NCI-H1048 (cell line): ENCODE results near the gene CBLN1.

Source experiments
- DNase-seq: peaks from one replicate; lab custom pipeline; 2025; lab: John Stamatoyannopoulos, UW

The CBLN1 gene

GRCh38 chr16:49281480-49281842 lies at the start of gene CBLN1:
Gene CBLN1, minus strand, starts transcription at chr16:49281838. Its CDS starts 373 bp downstream, at chr16:49281465.
- no peak for DNase-seq

- no peak for DNase-seq
These were observed 49.0 kb upstream of the CBLN1 start for GRCh38 chr16:49330562-49331201.

GRCh38 chr16:49328325-49328724 lies 46.7 kb upstream of the CBLN1 start:
- no peak for DNase-seq

GRCh38 chr16:49327466-49327865 lies 45.8 kb upstream of the CBLN1 start:
- no peak for DNase-seq

- DNase-seq, result no peak
These were observed 43.1 kb upstream of the CBLN1 start for GRCh38 chr16:49324703-49325102.

GRCh38 chr16:49315602-49316001 lies 34.0 kb upstream of the CBLN1 start:
- DNase-seq, result no peak

GRCh38 chr16:49312389-49312985 lies 30.8 kb upstream of the CBLN1 start:
- no peak for DNase-seq

GRCh38 chr16:49311823-49312222 lies 30.2 kb upstream of the CBLN1 start:
- DNase-seq, result no peak

GRCh38 chr16:49307176-49307575 lies 25.5 kb upstream of the CBLN1 start:
- DNase-seq, result no peak

- DNase-seq, result no peak
These were observed 23.8 kb upstream of the CBLN1 start for GRCh38 chr16:49305406-49305805.

GRCh38 chr16:49292413-49292812 lies 10.8 kb upstream of the CBLN1 start:
- DNase-seq, result no peak

GRCh38 chr16:49287572-49287971 lies 5.9 kb upstream of the CBLN1 start:
- DNase-seq, result no peak

GRCh38 chr16:49284962-49285361 lies 3.3 kb upstream of the CBLN1 start:
- no peak for DNase-seq

GRCh38 chr16:49283376-49284049 lies 1.9 kb upstream of the CBLN1 start:
- DNase-seq, result no peak

- no peak for DNase-seq
These were observed 1.2 kb upstream of the CBLN1 start for GRCh38 chr16:49282690-49283375.

GRCh38 chr16:49281843-49282642 lies 405 bp upstream of the CBLN1 start:
- peak; percentile 52 for DNase-seq

GRCh38 chr16:49280841-49281371 lies 732 bp downstream of the CBLN1 start:
- DNase-seq, result no peak

GRCh38 chr16:49280105-49280741 lies 1.4 kb downstream of the CBLN1 start:
- DNase-seq, result no peak

GRCh38 chr16:49278944-49279725 lies 2.5 kb downstream of the CBLN1 start:
- DNase-seq, result no peak

GRCh38 chr16:49278567-49278827 lies 3.1 kb downstream of the CBLN1 start:
- DNase-seq, result no peak
